HCT116 (cell line): ENCODE data around the gene DPYSL5. TPM values are rescaled to one million over a fixed set of nuclear protein-coding genes. Genes with fewer than 3 reads are reported as not detected.

Source experiments
- ATAC-seq: fragments of 200-7000 bp; cut with Tn5 transposase; 2 replicates; pipeline ENCODE4 v1.9.1; 2020; ENCODE audit warnings: mild to moderate bottlenecking, moderate library complexity
- BruUV-seq: library from RNA; stranded (reverse); fragments of 400-500 nt; replicated peaks from 2 replicates; lab custom pipeline; 2021; lab: Mats Ljungman, UMichigan
- CTCF ChIA-PET: fragments of 300-600 bp; sonication (Branson Sonifier 250); formaldehyde crosslinking; loops from one replicate; lab custom pipeline; 2021; ENCODE audit warnings: antibody characterized with exemption; lab: Charles Lee
- POLR2A ChIA-PET: fragments of 300-600, 350-600 bp; sonication (Branson Sonifier 250); formaldehyde crosslinking; loops from one replicate; lab custom pipeline; 2021; ENCODE audit warnings: antibody characterized with exemption; lab: Charles Lee
- RAD21 ChIA-PET, 2 experiments: fragments of 300-600 bp; sonication (Branson Sonifier 250); formaldehyde crosslinking; loops; one replicate each; lab custom pipeline; 2023; ENCODE audit warnings: low total read pairs in 2 of 2; ENCODE audit not compliant: uncharacterized antibody in 2 of 2, unreplicated experiment in 2 of 2, low non-redundant PET in 1 of 2; lab: Charles Lee
- DNase-seq: peaks from one replicate; pipeline ENCODE4 v3.0.0-alpha.2; 2010; ENCODE audit warnings: low read depth, low spot score
- H2AFZ ChIP-seq: fragments of 200-600 bp; shearing (Covaris generic), sonication (generic); 2 replicates; pipeline ENCODE4 v1.6.1; 2017; ENCODE audit warnings: low read depth, mixed run types, mixed read lengths, antibody characterized with exemption, low read length; ENCODE audit not compliant: poor library complexity, severe bottlenecking
- H3K27ac ChIP-seq: 2 replicates; pipeline ENCODE4 v1.5.1; 2012; ENCODE audit warnings: low read depth, low read length
- H3K27me3 ChIP-seq: fragments of 200-600 bp; sonication (generic); 2 replicates; pipeline ENCODE4 v1.6.1; 2016; ENCODE audit warnings: mixed run types, low read length, mixed read lengths; ENCODE audit not compliant: insufficient read depth
- H3K36me3 ChIP-seq, 2 experiments: fragments of 200-500 bp in 1 of 2; fragments of 200-600 bp in 1 of 2; sonication (Bioruptor generic) in 1 of 2; sonication (generic) in 1 of 2; 2 replicates each; pipeline versions ENCODE4 v1.5.1 to v1.6.1; 2014 to 2016; ENCODE audit warnings: low read length in 2 of 2, inconsistent platforms in 1 of 2, mixed read lengths in 1 of 2, mixed run types in 1 of 2; ENCODE audit not compliant: insufficient read depth in 2 of 2, control insufficient read depth in 1 of 2
- H3K4me1 ChIP-seq, 2 experiments: fragments of 200-600 bp in 1 of 2; sonication (generic) in 1 of 2; 2 replicates each; pipeline versions ENCODE4 v1.5.1 to v1.6.1; 2012 to 2017; ENCODE audit warnings: low read length in 2 of 2, inconsistent platforms in 1 of 2, mild to moderate bottlenecking in 1 of 2, mixed read lengths in 1 of 2, mixed run types in 1 of 2, moderate library complexity in 1 of 2; ENCODE audit not compliant: insufficient read depth in 2 of 2, control insufficient read depth in 1 of 2
- H3K4me2 ChIP-seq: fragments of 200-600 bp; sonication (generic); 2 replicates; pipeline ENCODE4 v1.6.1; 2017; ENCODE audit warnings: mixed run types, low read length, mixed read lengths
- H3K4me3 ChIP-seq, 2 experiments: fragments of 200-600 bp in 1 of 2; sonication (generic) in 1 of 2; replicated peaks in 1 of 2; 2 replicates each; pipeline ENCODE4 v1.5.1; 2011 to 2016; ENCODE audit warnings: low read length in 2 of 2, control low read depth in 1 of 2, low read depth in 1 of 2, mild to moderate bottlenecking in 1 of 2, mixed read lengths in 1 of 2, mixed run types in 1 of 2
- H3K79me2 ChIP-seq: fragments of 200-600 bp; sonication (generic); 2 replicates; pipeline ENCODE4 v1.6.1; 2017; ENCODE audit warnings: mild to moderate bottlenecking, mixed run types, low read length, moderate library complexity, mixed read lengths; ENCODE audit not compliant: insufficient read depth
- H3K9ac ChIP-seq: fragments of 200-600 bp; sonication (generic); 2 replicates; pipeline ENCODE4 v1.6.1; 2016; ENCODE audit warnings: low read length, mixed read lengths
- H3K9me2 ChIP-seq: fragments of 200-600 bp; sonication (generic), shearing (Covaris generic); 2 replicates; pipeline ENCODE4 v1.6.1; 2017; ENCODE audit warnings: mixed run types, mild to moderate bottlenecking, moderate library complexity; ENCODE audit not compliant: insufficient read depth
- H3K9me3 ChIP-seq, 2 experiments: fragments of 200-500 bp in 1 of 2; fragments of 200-600 bp in 1 of 2; sonication (Bioruptor generic) in 1 of 2; sonication (generic) in 1 of 2; 2 replicates each; pipeline ENCODE4 v1.6.1; 2014 to 2017; ENCODE audit warnings: low read length in 2 of 2, mixed read lengths in 2 of 2, inconsistent platforms in 1 of 2, low read depth in 1 of 2, mild to moderate bottlenecking in 1 of 2, mixed run types in 1 of 2, moderate library complexity in 1 of 2; ENCODE audit not compliant: control insufficient read depth in 1 of 2, insufficient read depth in 1 of 2
- H4K20me1 ChIP-seq: fragments of 200-600 bp; sonication (generic), shearing (Covaris generic); 2 replicates; pipeline ENCODE4 v1.6.1; 2017; ENCODE audit warnings: mixed run types, mild to moderate bottlenecking, moderate library complexity; ENCODE audit not compliant: insufficient read depth
- CEBPB ChIP-seq: IDR thresholded peaks from 2 replicates; pipeline ENCODE4 v1.6.1; 2012; ENCODE audit warnings: low read depth
- EGR1 ChIP-seq: IDR thresholded peaks from 2 replicates; pipeline ENCODE4 v1.6.1; 2012; ENCODE audit warnings: low read depth
- ELF1 ChIP-seq: IDR thresholded peaks from 2 replicates; pipeline ENCODE4 v1.6.1; 2012; ENCODE audit warnings: low read depth, borderline replicate concordance
- EZH2phosphoT487 ChIP-seq: fragments of 200-600 bp; IDR thresholded peaks from 2 replicates; pipeline ENCODE4 v1.6.1; 2018; ENCODE audit warnings: antibody characterized with exemption, borderline replicate concordance
- POLR2A ChIP-seq: IDR thresholded peaks from 2 replicates; pipeline ENCODE4 v1.7.0; 2011; ENCODE audit warnings: borderline replicate concordance; ENCODE audit not compliant: insufficient read depth, insufficient read length; ENCODE audit errors: extremely low read depth
- POLR2AphosphoS5 ChIP-seq: IDR thresholded peaks from 2 replicates; pipeline ENCODE4 v1.6.1; 2011; ENCODE audit warnings: mild to moderate bottlenecking, low read depth, low read length, moderate library complexity
- RAD21 ChIP-seq: IDR thresholded peaks from 2 replicates; pipeline ENCODE4 v1.6.1; 2012; ENCODE audit warnings: low read depth, mild to moderate bottlenecking
- SP1 ChIP-seq: IDR thresholded peaks from 2 replicates; pipeline ENCODE4 v1.6.1; 2012; ENCODE audit warnings: low read depth
- SRF ChIP-seq: IDR thresholded peaks from 2 replicates; pipeline ENCODE4 v1.6.1; 2012; ENCODE audit warnings: low read depth
- ZFX ChIP-seq: fragments of 450-650 bp; IDR thresholded peaks from 2 replicates; pipeline ENCODE4 v1.6.1; 2017
- intact Hi-C: fragments of 100-400 bp; cut with micrococcal nuclease; formaldehyde crosslinking; loops from 2 replicates; pipeline ENCODE4 v1.10.0; 2022
- total RNA-seq: library from RNA; stranded (reverse); gene quantifications from one replicate; pipeline ENCODE4 v1.2.1, GENCODE V29; 2021; ENCODE audit not compliant: unreplicated experiment
- TF ChIP-seq, protein P1 (sequence below): IDR thresholded peaks from 2 replicates; pipeline ENCODE4 v1.6.1; 2012; ENCODE audit warnings: low read depth
- TF ChIP-seq, protein P2 (sequence below): IDR thresholded peaks from 2 replicates; pipeline ENCODE4 v1.6.1; 2012
- TF ChIP-seq, protein P3 (sequence below): IDR thresholded peaks from 2 replicates; pipeline ENCODE4 v1.6.1; 2012

The DPYSL5 gene
- total RNA-seq, 1 experiment from 2014 or later, result 8.4 TPM

DNA sequence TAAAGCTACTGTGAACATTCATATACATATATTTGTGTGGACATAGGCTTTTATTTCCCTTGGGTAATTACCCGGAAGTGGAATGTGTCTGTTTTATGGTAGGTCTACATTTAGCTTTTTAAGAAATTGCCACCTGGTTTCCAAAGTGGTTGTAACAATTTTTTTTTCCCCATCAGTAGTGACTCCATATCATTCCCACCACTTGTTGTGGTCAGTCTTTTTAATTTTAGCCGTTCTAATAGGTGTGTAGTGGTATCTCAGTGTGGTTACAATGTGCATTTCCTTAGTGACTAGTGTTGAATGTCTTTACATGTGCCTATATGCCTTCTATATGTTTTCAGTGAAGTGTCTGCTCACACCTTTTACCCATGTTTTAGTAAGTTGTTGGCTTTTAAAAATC lies 62.2 kb downstream of the DPYSL5 start:
- Histone ChIP-seq H4K20me1 (no peaks in the 10 kb centered on the region), H3K79me2 (no peaks in the 10 kb centered on the region), H3K9me2 (no peaks in the 10 kb centered on the region), H3K4me3 (no peak overlapping the region), H3K27ac (no peak overlapping the region), H3K4me1 (no peaks in the 10 kb centered on the region), H2AFZ (no peak overlapping the region), H3K9ac (no peak overlapping the region), H3K4me2 (no peak overlapping the region), H3K9me3 (no peaks in the 10 kb centered on the region), H3K36me3 (no peaks in the 10 kb centered on the region), H3K27me3 (no peaks in the 10 kb centered on the region)
- TF ChIP-seq ZFX, result no peak
- TF ChIP-seq EGR1, result no peak
- TF ChIP-seq SP1, result no peak
- TF ChIP-seq, protein P1, sequence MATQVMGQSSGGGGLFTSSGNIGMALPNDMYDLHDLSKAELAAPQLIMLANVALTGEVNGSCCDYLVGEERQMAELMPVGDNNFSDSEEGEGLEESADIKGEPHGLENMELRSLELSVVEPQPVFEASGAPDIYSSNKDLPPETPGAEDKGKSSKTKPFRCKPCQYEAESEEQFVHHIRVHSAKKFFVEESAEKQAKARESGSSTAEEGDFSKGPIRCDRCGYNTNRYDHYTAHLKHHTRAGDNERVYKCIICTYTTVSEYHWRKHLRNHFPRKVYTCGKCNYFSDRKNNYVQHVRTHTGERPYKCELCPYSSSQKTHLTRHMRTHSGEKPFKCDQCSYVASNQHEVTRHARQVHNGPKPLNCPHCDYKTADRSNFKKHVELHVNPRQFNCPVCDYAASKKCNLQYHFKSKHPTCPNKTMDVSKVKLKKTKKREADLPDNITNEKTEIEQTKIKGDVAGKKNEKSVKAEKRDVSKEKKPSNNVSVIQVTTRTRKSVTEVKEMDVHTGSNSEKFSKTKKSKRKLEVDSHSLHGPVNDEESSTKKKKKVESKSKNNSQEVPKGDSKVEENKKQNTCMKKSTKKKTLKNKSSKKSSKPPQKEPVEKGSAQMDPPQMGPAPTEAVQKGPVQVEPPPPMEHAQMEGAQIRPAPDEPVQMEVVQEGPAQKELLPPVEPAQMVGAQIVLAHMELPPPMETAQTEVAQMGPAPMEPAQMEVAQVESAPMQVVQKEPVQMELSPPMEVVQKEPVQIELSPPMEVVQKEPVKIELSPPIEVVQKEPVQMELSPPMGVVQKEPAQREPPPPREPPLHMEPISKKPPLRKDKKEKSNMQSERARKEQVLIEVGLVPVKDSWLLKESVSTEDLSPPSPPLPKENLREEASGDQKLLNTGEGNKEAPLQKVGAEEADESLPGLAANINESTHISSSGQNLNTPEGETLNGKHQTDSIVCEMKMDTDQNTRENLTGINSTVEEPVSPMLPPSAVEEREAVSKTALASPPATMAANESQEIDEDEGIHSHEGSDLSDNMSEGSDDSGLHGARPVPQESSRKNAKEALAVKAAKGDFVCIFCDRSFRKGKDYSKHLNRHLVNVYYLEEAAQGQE, result no peak
- TF ChIP-seq RAD21, result no peak
- TF ChIP-seq POLR2AphosphoS5, result no peak
- TF ChIP-seq ELF1, result no peak
- no peak for TF ChIP-seq POLR2A
- TF ChIP-seq, protein P2, sequence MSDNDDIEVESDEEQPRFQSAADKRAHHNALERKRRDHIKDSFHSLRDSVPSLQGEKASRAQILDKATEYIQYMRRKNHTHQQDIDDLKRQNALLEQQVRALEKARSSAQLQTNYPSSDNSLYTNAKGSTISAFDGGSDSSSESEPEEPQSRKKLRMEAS, result no peak
- TF ChIP-seq, protein P3, sequence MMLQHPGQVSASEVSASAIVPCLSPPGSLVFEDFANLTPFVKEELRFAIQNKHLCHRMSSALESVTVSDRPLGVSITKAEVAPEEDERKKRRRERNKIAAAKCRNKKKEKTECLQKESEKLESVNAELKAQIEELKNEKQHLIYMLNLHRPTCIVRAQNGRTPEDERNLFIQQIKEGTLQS, result no peak
- TF ChIP-seq CEBPB, result no peak
- TF ChIP-seq SRF, result no peak
- TF ChIP-seq EZH2phosphoT487, result no peak
- no TSS peak for BruUV-seq
- intact Hi-C loops, result no loop called here
- ChIA-PET CTCF (no interaction called here), POLR2A (no interaction called here), RAD21 (no interaction called here)
- no peak for DNase-seq
- no peak for ATAC-seq
